ENCODE data around the gene WDR77. TPM values are rescaled to one million over a fixed set of nuclear protein-coding genes. Genes with fewer than 3 reads are reported as not detected.

Gene WDR77
- total RNA-seq, 1 experiment from 2014 or later, result 59.7 TPM

- H4K20me1 ChIP-seq (ENCODE audit: insufficient read depth, low read depth, low read length), result 0 out of 2 replicates have a peak, but pooled peaks cover 9% of the 10 kb centered on the region
- peaks cover 76% of the 10 kb centered on the region for H3K79me2 ChIP-seq (ENCODE audit: low read length)
- H3K4me1 ChIP-seq (ENCODE audit: low read length), result peaks cover 22% of the 10 kb centered on the region
- DNase-seq, result no peak
- peaks cover 80% of the 10 kb centered on the region for H3K36me3 ChIP-seq (ENCODE audit: insufficient read depth, low read length)
- H2AFZ ChIP-seq (ENCODE audit: low read length), result no peak overlapping the region
- no peak overlapping the region for H3K9ac ChIP-seq (ENCODE audit: low read length)
- H3K27me3 ChIP-seq (ENCODE audit: low read length), result no peaks in the 10 kb centered on the region
- no peak overlapping the region for H3K4me2 ChIP-seq (ENCODE audit: low read depth, low read length, poor library complexity, severe bottlenecking)
- no peaks in the 10 kb centered on the region for H3K9me3 ChIP-seq (ENCODE audit: low read length)
- H3K27ac ChIP-seq (ENCODE audit: low read length), result no peak overlapping the region
- H3K9me2 ChIP-seq (replicated peaks; ENCODE audit: insufficient read depth, low read length), result 0 out of 2 replicates have a peak, but pooled peaks cover 5% of the 10 kb centered on the region
- no peak overlapping the region for H3K4me3 ChIP-seq (ENCODE audit: low read length)
These were observed 6.0 kb upstream of the WDR77 start for GRCh38 chr1:111454859-111455641.

GRCh38 chr1:111453706-111454105 is 4.7 kb upstream of the WDR77 start:
- peaks cover 22% of the 10 kb centered on the region for H3K4me1 ChIP-seq (ENCODE audit: low read length)
- no peak overlapping the region for H3K27ac ChIP-seq (ENCODE audit: low read length)
- peaks cover 84% of the 10 kb centered on the region for H3K79me2 ChIP-seq (ENCODE audit: low read length)
- no peaks in the 10 kb centered on the region for H3K27me3 ChIP-seq (ENCODE audit: low read length)
- H3K4me2 ChIP-seq (ENCODE audit: low read depth, low read length, poor library complexity, severe bottlenecking), result no peak overlapping the region
- H3K4me3 ChIP-seq (ENCODE audit: low read length), result no peak overlapping the region
- no peak overlapping the region for H2AFZ ChIP-seq (ENCODE audit: low read length)
- H3K36me3 ChIP-seq (ENCODE audit: insufficient read depth, low read length), result peaks cover 71% of the 10 kb centered on the region
- H3K9ac ChIP-seq (ENCODE audit: low read length), result no peak overlapping the region
- no peaks in the 10 kb centered on the region for H3K9me3 ChIP-seq (ENCODE audit: low read length)
- 0 out of 2 replicates have a peak, but pooled peaks cover 5% of the 10 kb centered on the region for H3K9me2 ChIP-seq (replicated peaks; ENCODE audit: insufficient read depth, low read length)
- no peak for DNase-seq
- H4K20me1 ChIP-seq (ENCODE audit: insufficient read depth, low read depth, low read length), result 0 out of 2 replicates have a peak, but pooled peaks cover 9% of the 10 kb centered on the region

- no peak for DNase-seq
- H2AFZ ChIP-seq (ENCODE audit: low read length), result no peak overlapping the region
- no peaks in the 10 kb centered on the region for H3K27me3 ChIP-seq (ENCODE audit: low read length)
- H3K4me3 ChIP-seq (ENCODE audit: low read length), result no peak overlapping the region
- peaks cover 27% of the 10 kb centered on the region for H3K4me1 ChIP-seq (ENCODE audit: low read length)
- H3K9me3 ChIP-seq (ENCODE audit: low read length), result no peaks in the 10 kb centered on the region
- H3K27ac ChIP-seq (ENCODE audit: low read length), result no peak overlapping the region
- H3K9ac ChIP-seq (ENCODE audit: low read length), result no peak overlapping the region
- peaks cover 92% of the 10 kb centered on the region for H3K79me2 ChIP-seq (ENCODE audit: low read length)
- 0 out of 2 replicates have a peak, but pooled peaks cover 5% of the 10 kb centered on the region for H3K9me2 ChIP-seq (replicated peaks; ENCODE audit: insufficient read depth, low read length)
- no peak overlapping the region for H3K4me2 ChIP-seq (ENCODE audit: low read depth, low read length, poor library complexity, severe bottlenecking)
- H4K20me1 ChIP-seq (ENCODE audit: insufficient read depth, low read depth, low read length), result 0 out of 2 replicates have a peak, but pooled peaks cover 15% of the 10 kb centered on the region
- H3K36me3 ChIP-seq (ENCODE audit: insufficient read depth, low read length), result peaks cover 60% of the 10 kb centered on the region
These were observed 3.5 kb upstream of the WDR77 start for GRCh38 chr1:111452581-111452980.

GRCh38 chr1:111450185-111450584 is 1.1 kb upstream of the WDR77 start:
- peaks cover 55% of the 10 kb centered on the region for H3K36me3 ChIP-seq (ENCODE audit: insufficient read depth, low read length)
- H4K20me1 ChIP-seq (ENCODE audit: insufficient read depth, low read depth, low read length), result 0 out of 2 replicates have a peak, but pooled peaks cover 20% of the 10 kb centered on the region
- DNase-seq, result no peak
- H3K79me2 ChIP-seq (ENCODE audit: low read length), result peaks cover 97% of the 10 kb centered on the region
- H2AFZ ChIP-seq (ENCODE audit: low read length), result no peak overlapping the region
- no peaks in the 10 kb centered on the region for H3K9me3 ChIP-seq (ENCODE audit: low read length)
- H3K27me3 ChIP-seq (ENCODE audit: low read length), result no peaks in the 10 kb centered on the region
- H3K4me3 ChIP-seq (ENCODE audit: low read length), result peak overlapping the region; percentile 95
- H3K27ac ChIP-seq (ENCODE audit: low read length), result peak overlapping the region; percentile 55; the same call in 1 of the 2 replicates
- H3K4me1 ChIP-seq (ENCODE audit: low read length), result peaks cover 33% of the 10 kb centered on the region
- H3K9me2 ChIP-seq (replicated peaks; ENCODE audit: insufficient read depth, low read length), result 0 out of 2 replicates have a peak, but pooled peaks cover 5% of the 10 kb centered on the region
- H3K9ac ChIP-seq (ENCODE audit: low read length), result peak overlapping the region; percentile 94
- peak overlapping the region; percentile 77 for H3K4me2 ChIP-seq (ENCODE audit: low read depth, low read length, poor library complexity, severe bottlenecking)

- H4K20me1 ChIP-seq (ENCODE audit: insufficient read depth, low read depth, low read length), result 0 out of 2 replicates have a peak, but pooled peaks cover 20% of the 10 kb centered on the region
- H3K36me3 ChIP-seq (ENCODE audit: insufficient read depth, low read length), result peaks cover 56% of the 10 kb centered on the region
- H3K27ac ChIP-seq (ENCODE audit: low read length), result peak overlapping the region; percentile 55
- H3K9me3 ChIP-seq (ENCODE audit: low read length), result no peaks in the 10 kb centered on the region
- no peak for DNase-seq
- peaks cover 33% of the 10 kb centered on the region for H3K4me1 ChIP-seq (ENCODE audit: low read length)
- H3K4me2 ChIP-seq (ENCODE audit: low read depth, low read length, poor library complexity, severe bottlenecking), result peak overlapping the region; percentile 77
- peak overlapping the region; percentile 94 for H3K9ac ChIP-seq (ENCODE audit: low read length)
- H3K79me2 ChIP-seq (ENCODE audit: low read length), result peaks cover 94% of the 10 kb centered on the region
- 0 out of 2 replicates have a peak, but pooled peaks cover 5% of the 10 kb centered on the region for H3K9me2 ChIP-seq (replicated peaks; ENCODE audit: insufficient read depth, low read length)
- peak overlapping the region; percentile 55; the same call in 1 of the 2 replicates for H2AFZ ChIP-seq (ENCODE audit: low read length)
- H3K27me3 ChIP-seq (ENCODE audit: low read length), result no peaks in the 10 kb centered on the region
- peak overlapping the region; percentile 95 for H3K4me3 ChIP-seq (ENCODE audit: low read length)
These were observed 604 bp upstream of the WDR77 start for GRCh38 chr1:111449703-111450017.

GRCh38 chr1:111448482-111448917 is 556 bp downstream of the WDR77 start:
- Histone ChIP-seq H2AFZ (ENCODE audit: low read length) (no peak overlapping the region; the same call in 1 of the 2 replicates), H3K36me3 (ENCODE audit: insufficient read depth, low read length) (peaks cover 55% of the 10 kb centered on the region; the same call in 1 of the 2 replicates)

GRCh38 chr1:111446967-111447892 is 1.8 kb downstream of the WDR77 start:
- Histone ChIP-seq H3K79me2 (ENCODE audit: low read length) (peaks cover 72% of the 10 kb centered on the region), H3K4me2 (ENCODE audit: low read depth, low read length, poor library complexity, severe bottlenecking) (peak overlapping the region; percentile 90), H3K9me2 (replicated peaks; ENCODE audit: insufficient read depth, low read length) (0 out of 2 replicates have a peak, but pooled peaks cover 5% of the 10 kb centered on the region), H2AFZ (ENCODE audit: low read length) (no peak overlapping the region), H3K27me3 (ENCODE audit: low read length) (no peaks in the 10 kb centered on the region), H3K4me3 (ENCODE audit: low read length) (peak overlapping the region; percentile 95), H4K20me1 (ENCODE audit: insufficient read depth, low read depth, low read length) (0 out of 2 replicates have a peak, but pooled peaks cover 11% of the 10 kb centered on the region), H3K4me1 (ENCODE audit: low read length) (peaks cover 31% of the 10 kb centered on the region), H3K27ac (ENCODE audit: low read length) (no peak overlapping the region), H3K9ac (ENCODE audit: low read length) (peak overlapping the region; percentile 94), H3K36me3 (ENCODE audit: insufficient read depth, low read length) (peaks cover 61% of the 10 kb centered on the region; the same call in 1 of the 2 replicates), H3K9me3 (ENCODE audit: low read length) (no peaks in the 10 kb centered on the region)
- DNase-seq, result no peak

More at GRCh38 chr1:111448482-111448917, 556 bp downstream of the WDR77 start:
- Histone ChIP-seq H3K9me3 (ENCODE audit: low read length) (no peaks in the 10 kb centered on the region), H3K4me1 (ENCODE audit: low read length) (peaks cover 33% of the 10 kb centered on the region), H4K20me1 (ENCODE audit: insufficient read depth, low read depth, low read length) (0 out of 2 replicates have a peak, but pooled peaks cover 11% of the 10 kb centered on the region), H3K4me2 (ENCODE audit: low read depth, low read length, poor library complexity, severe bottlenecking) (peak overlapping the region; percentile 90), H3K4me3 (ENCODE audit: low read length) (peak overlapping the region; percentile 95), H3K9me2 (replicated peaks; ENCODE audit: insufficient read depth, low read length) (0 out of 2 replicates have a peak, but pooled peaks cover 5% of the 10 kb centered on the region), H3K9ac (ENCODE audit: low read length) (peak overlapping the region; percentile 94), H3K79me2 (ENCODE audit: low read length) (peaks cover 85% of the 10 kb centered on the region), H3K27ac (ENCODE audit: low read length) (peak overlapping the region; percentile 19; the same call in 1 of the 2 replicates), H3K27me3 (ENCODE audit: low read length) (no peaks in the 10 kb centered on the region)
- peak; percentile 63 for DNase-seq

Measured in Karpas-422 (cell line).